MG63 (cell line): ENCODE measurements around the gene BBS1. TPM values are rescaled to one million over a fixed set of nuclear protein-coding genes. Genes with fewer than 3 reads are reported as not detected.
"Not testable (repeated sequence)": the region's sequence is repeated elsewhere in the genome, so short reads cannot be mapped to it uniquely, and the experiment has no call there.

ENCODE experiments used
- DNase-seq: peaks from one replicate; pipeline ENCODE4 v3.0.0-alpha.2; 2020
- H3K27me3 ChIP-seq: fragments of 250-450 bp; sonication (Bioruptor Pico); 2 replicates; pipeline ENCODE4 v1.5.1; 2020; ENCODE audit warnings: mild to moderate bottlenecking, moderate library complexity
- H3K36me3 ChIP-seq: fragments of 250-450 bp; sonication (Bioruptor Pico); 2 replicates; pipeline ENCODE4 v1.5.1; 2020; ENCODE audit warnings: mild to moderate bottlenecking, moderate library complexity
- H3K4me3 ChIP-seq: fragments of 250-450 bp; sonication (Bioruptor Pico); 2 replicates; pipeline ENCODE4 v1.5.1; 2020; ENCODE audit warnings: mild to moderate bottlenecking, moderate library complexity
- H3K9me3 ChIP-seq: fragments of 250-450 bp; sonication (Bioruptor Pico); 2 replicates; pipeline ENCODE4 v1.5.1; 2020; ENCODE audit warnings: mild to moderate bottlenecking, moderate library complexity
- total RNA-seq: library from RNA; depleted of rRNA; stranded (reverse); fragments of >200 nt; shearing (Covaris generic); gene quantifications from 2 replicates; pipeline ENCODE4 v1.2.3, GENCODE V29; 2014; ENCODE audit warnings: low replicate concordance

Gene BBS1
- total RNA-seq, 1 experiment from 2014 or later = 14.7 TPM

DNA sequence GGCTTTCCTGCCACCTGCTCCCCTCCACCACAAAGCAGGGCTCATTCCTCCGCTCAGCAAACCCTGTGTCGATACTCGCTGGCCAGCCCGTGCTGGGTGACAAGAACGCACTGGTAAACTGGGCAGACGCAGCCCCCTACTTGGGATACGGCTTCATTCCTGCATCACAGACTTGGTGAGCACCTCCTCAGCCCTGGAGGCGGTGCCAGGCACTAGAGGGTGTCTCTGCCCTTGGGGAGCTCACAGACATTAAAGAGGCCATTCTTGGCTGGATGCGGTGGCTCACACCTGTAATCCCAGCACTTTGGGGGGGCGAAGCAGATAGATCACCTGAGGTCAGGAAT is 29.4 kb downstream of the BBS1 start:
- Histone ChIP-seq H3K4me3 (no peak overlapping the region), H3K9me3 (no peaks in the 10 kb centered on the region), H3K36me3 (no peaks in the 10 kb centered on the region; the same call in 1 of the 2 replicates), H3K27me3 (no peaks in the 10 kb centered on the region)
- DNase-seq = no peak

DNA sequence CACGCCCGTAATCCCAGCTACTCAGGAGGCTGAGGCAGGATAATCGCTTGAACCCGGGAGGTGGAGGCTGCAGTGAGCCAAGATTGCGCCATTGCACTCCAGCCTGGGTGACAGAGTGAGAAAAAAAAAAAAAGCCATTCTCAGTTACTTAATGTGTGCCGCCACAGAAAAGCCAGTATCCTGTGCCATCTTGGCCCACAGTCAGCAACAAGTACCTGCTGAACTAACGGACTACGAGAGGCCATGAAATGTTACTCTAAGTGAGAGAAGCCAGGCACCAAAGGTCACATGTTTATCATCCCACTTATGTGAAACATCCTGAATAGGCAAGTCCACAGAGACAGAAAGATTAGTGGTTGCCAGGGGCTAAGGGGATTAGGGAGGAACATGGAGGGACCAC is 30.2 kb downstream of the BBS1 start:
- not testable (repeated sequence) for H3K9me3 ChIP-seq, H3K36me3 ChIP-seq, H3K27me3 ChIP-seq, H3K4me3 ChIP-seq, DNase-seq

DNA sequence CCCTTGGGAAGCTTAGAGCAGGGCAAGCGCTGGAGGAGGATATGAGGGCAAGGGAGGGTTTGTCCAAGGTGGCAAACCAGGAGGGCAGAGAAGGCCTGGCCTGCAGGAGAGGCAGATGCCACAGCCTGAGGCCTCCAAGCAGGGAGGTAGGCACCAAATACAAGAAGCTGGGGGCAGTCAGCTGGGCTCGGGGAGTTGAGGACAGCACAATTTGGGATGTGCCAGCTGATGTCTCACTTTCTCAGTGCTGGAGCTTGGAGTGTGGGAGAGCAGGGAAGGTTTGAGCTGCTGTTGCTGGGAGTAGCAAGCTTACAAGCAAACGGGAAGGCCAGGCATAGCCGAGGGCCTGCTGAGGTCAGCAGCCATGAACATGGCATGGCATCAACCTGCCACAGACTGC is 31.5 kb downstream of the BBS1 start:
- Histone ChIP-seq H3K36me3 (no peaks in the 10 kb centered on the region; the same call in 1 of the 2 replicates), H3K9me3 (no peaks in the 10 kb centered on the region), H3K27me3 (no peaks in the 10 kb centered on the region), H3K4me3 (no peak overlapping the region)
- DNase-seq = no peak

DNA sequence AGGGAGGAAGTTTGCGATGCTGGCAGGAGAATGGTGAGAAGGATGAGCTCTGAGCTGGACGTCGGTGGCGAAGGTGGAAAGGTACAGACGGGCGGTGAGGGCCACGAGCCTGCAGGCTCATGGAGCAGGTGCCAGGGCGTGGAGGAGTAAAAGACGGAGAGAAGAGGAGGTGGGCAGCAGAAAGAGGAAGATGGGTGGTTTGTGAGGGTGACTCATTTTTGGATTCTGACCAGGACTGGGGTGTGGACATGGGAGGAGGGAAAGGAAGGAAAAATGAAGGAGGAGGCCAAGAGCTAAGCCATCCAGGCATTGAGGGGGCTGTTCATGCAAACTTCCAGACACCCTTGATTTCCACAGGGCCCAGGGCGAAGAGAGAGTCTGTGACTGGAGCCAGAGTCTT is 31.9 kb downstream of the BBS1 start:
- no peaks in the 10 kb centered on the region for H3K9me3 ChIP-seq
- no peak overlapping the region for H3K4me3 ChIP-seq
- H3K36me3 ChIP-seq = no peaks in the 10 kb centered on the region; the same call in 1 of the 2 replicates
- H3K27me3 ChIP-seq = no peaks in the 10 kb centered on the region
- DNase-seq = peak; percentile 28

DNA sequence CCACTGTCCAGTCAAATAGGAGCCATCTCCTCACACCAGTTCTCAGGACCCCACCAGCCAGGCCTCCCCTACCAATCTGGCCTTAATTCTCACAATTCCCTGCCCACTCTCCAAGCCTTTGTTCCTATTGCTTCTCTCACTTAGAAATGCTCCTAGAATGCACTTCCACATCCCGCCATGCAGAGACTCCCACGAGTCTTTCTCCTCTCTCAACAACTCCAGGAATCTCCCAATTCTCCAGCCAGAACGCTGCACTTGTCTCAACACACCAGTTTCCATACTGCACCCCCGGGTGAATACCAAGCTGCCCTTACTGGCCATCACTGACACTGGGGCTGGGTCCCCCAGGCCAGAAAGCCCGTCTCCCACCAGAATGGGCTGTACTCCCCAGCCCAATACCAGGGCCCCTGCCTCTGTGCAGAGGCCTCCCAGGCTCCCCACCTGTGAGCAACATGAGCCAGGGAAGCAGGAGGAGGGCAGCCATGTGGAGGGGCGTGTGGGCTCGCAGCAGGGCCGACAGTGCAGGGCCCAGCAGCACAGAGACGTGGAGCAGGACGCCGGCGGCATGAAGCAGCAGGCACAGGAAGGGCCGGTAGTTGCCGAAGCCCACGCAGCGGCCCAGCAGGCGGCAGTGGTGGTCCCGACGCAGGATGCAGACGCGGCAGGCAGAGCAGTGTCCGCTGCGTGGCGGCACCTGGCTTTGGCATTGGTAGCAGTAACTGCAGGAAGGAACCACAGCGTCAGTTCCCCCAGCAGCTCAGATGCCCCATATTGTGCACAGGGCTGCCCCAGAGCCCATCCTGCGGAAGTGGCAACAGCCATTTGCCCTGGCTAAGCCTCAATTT is 33.0 kb downstream of the BBS1 start:
- DNase-seq = no peak
- no peaks in the 10 kb centered on the region for H3K27me3 ChIP-seq

DNA sequence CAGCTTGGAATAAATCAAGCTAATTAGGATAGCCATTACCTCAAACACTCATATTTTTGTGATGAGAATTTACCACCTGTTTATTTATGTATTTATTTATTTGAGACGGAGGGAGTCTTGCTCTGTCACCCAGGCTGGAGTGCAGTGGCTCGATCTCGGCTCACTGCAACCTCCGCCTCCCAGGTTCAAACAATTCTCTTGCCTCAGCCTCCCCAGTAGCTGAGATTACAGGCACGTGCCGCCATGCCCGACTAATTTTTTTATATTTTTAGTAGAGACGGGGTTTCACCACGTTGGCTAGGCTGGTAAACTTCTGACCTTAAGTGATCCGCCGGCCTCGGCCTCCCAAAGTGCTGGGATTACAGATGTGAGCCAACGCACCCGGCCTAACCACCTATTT is 34.5 kb downstream of the BBS1 start:
- peak overlapping the region; percentile 73 for H3K4me3 ChIP-seq
- H3K9me3 ChIP-seq, DNase-seq, H3K27me3 ChIP-seq, H3K36me3 ChIP-seq: not testable (repeated sequence)

More for the DNA sequence above, 33.0 kb downstream of the BBS1 start:
- no peaks in the 10 kb centered on the region; the same call in 1 of the 2 replicates for H3K36me3 ChIP-seq
- H3K9me3 ChIP-seq = no peaks in the 10 kb centered on the region
- H3K4me3 ChIP-seq = no peak overlapping the region

DNA sequence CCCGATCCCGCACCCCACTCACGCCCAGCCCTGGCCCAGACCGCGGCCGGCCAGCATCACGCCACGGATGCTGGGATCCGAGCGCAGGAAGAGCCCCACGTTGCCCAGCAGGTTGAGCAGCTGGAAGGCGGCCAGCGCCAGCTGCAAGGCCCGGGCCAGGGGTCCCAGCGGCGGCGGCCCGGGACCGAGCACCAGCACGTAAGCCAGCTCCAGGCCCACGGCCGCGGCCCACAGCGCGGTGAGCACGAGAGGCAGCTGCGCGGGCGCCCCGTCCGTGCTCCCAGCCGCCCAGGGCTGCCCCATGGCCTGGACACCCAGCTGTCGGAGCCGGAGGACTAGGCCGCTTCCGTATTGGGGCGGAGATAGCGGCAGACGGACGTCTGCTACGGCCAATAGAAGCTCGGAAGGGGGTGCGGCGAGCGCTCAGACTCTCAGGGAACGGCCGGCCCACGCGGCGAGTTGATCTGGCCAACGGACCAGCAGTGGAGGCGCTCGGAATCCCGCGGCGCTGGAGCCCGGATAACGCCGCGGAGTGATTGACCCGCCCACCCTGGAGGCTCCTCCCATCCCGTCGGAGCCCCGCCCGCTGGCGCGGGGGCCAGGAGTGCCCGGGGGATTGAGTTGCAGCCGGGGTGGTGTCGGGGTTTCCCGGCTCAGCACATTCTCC is 35.4 kb downstream of the BBS1 start, which contains the start of gene ZDHHC24:
Gene ZDHHC24, minus strand, starts transcription at position 348 of the 667 bp plus-strand sequence. Its CDS starts 45 bp downstream, at position 303.
- H3K4me3 ChIP-seq = peak within 1 kb of the TSS; percentile 73
- no peaks in the 10 kb centered on the region; the same call in 1 of the 2 replicates for H3K36me3 ChIP-seq
- DNase-seq = peak; percentile 98
- H3K9me3 ChIP-seq = no peaks in the 10 kb centered on the region
- H3K27me3 ChIP-seq = no peaks in the 10 kb centered on the region

DNA sequence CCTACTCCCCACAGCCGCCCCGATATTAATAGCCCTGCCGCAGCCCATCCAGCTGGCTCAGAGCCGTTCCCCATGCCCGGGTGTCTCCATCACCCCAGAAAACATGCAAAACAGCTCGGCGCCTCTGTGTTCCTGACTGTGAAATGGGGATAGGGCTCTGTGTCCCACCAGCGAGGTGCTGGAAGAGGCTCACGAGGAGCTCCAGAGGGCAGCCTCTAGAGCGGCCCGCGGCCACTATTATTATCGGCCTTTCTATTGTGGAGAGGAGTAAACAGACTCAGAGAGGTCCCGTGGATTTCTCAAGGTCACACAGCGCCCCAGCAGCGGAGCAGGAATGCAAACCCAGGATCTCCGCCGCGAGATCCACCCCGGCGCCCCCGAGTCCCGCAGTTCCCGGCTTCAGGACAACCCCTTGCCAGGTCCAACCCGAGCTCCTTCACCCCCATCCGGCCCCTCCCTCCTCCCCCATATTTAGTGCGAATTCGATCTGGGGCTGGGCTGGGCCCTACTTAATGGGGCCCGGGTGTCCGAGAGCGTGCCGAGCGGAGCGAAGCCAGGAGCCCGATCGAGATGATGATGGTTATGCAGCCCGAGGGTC is 36.0 kb downstream of the BBS1 start, which contains the start of gene ACTN3:
Gene ACTN3, plus strand, starts transcription at position 536 of the 598 bp plus-strand sequence. Its CDS starts 35 bp downstream, at position 571.
- Histone ChIP-seq H3K36me3 (no peaks in the 10 kb centered on the region; the same call in 1 of the 2 replicates), H3K27me3 (no peaks in the 10 kb centered on the region), H3K9me3 (no peaks in the 10 kb centered on the region), H3K4me3 (peak within 1 kb of the TSS; percentile 73)
- DNase-seq = no peak

DNA sequence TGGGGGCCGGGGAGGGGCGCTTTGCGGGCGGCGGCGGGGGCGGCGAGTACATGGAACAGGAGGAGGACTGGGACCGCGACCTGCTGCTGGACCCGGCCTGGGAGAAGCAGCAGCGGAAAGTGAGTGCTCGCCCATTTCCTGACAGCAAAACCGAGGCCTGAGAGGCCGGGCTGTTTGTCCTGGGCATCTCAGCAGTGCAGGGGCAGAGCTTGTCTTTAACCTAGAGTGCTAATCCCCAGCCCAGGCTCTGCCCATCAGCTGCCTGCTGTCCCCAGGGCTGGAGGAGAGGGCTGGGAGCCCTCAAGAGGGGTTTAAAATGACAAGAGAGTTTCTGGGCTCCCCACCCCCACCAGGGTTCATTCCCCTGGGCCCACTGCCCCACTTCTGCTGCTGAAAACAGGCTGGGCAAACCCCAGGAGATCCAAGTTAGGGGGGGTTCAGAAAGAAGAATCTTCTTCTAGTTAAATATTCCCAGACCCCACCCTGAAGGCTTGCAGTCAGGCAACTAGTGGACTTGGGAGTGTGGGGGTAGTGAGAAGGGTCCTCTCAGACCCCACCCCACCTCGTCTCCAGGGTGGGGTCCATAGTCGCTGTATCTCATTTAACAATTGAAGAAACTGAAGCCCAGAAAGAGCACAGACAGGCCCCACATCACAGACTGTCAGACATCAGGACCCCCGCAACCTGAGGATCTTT is 36.7 kb downstream of the BBS1 start:
- Histone ChIP-seq H3K36me3 (no peaks in the 10 kb centered on the region), H3K27me3 (no peaks in the 10 kb centered on the region), H3K4me3 (no peak overlapping the region), H3K9me3 (no peaks in the 10 kb centered on the region)
- no peak for DNase-seq

DNA sequence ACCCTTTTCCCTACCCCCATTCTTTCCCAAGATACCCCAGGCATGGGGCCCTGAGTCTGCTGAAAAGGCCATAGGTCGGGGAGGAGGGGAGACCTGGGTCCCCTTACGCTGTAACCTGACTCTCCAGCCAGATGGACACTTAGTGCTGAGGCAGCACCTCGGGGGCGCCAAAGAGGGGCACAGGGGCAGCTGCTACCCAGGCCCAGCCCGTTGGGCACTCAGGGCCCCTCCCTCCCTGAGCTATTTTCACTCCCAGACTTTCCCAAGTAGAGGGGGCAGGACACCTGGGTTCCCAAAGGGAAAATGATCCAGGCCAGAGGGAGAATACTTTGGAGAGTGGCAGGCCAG is 37.2 kb downstream of the BBS1 start:
- DNase-seq = no peak

DNA sequence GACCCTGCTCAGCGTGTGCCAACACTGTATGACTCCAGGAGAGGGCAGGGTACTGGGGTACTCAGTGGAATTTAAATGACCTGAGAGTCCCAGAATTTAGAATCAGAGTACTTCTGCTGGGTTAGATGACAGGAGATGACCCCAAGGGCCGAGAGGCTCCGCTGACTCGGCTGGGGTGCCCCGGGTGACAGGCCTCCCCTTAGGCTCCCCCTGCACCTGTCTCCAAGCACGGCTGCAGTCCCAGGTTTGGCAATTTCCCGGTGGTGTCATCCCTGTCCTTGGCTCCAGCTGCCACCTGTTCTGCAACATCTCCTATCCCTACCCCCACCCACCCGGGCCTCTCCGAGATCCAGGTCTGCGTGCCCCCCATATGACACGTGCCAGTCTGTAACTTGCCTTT is 37.6 kb downstream of the BBS1 start:
- H3K4me3 ChIP-seq = no peak overlapping the region
- H3K9me3 ChIP-seq = no peaks in the 10 kb centered on the region
- H3K27me3 ChIP-seq = no peaks in the 10 kb centered on the region
- no peaks in the 10 kb centered on the region for H3K36me3 ChIP-seq
- DNase-seq = no peak

More for the DNA sequence above, 37.2 kb downstream of the BBS1 start:
- no peaks in the 10 kb centered on the region for H3K36me3 ChIP-seq
- H3K27me3 ChIP-seq = no peaks in the 10 kb centered on the region
- H3K9me3 ChIP-seq = no peaks in the 10 kb centered on the region
- no peak overlapping the region for H3K4me3 ChIP-seq

DNA sequence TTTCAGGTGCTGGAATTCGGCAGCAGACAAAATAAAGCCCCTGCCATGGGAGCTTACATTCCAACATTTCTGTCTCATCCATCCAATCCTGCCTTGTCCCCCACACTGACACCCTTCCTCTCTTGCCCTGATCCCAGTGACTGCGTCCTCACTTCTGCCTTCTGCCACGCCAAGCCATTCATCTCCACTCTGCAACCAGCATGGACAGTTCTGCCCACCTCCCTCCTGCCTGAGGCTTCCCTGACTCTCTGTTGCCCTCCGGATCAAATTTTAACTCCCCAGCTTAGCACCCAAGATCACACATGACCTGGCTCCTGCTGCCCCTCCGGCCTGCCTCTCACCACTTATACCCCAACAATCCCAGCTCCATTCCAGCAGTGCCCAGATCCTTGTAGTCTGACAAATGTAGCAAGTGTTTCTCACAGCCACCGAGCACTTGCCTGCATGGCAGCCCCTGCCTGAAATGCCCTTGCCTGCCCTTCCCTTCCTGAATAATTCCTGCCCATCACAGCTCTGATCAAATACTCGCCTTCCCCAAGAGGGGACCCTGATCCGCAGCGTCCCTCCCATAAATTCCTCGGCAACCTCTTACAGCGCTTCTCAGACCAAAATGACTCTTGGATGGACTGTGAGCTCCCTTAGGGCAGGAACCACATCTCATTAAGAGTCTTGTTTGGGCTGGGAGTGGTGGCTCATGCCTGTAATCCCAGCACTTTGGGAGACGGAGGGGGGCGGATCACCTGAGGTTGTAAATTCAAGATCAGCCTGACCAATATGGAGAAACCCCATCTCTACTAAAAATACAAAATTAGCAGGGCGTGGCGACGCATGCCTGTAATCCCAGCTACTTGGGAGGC is 38.6 kb downstream of the BBS1 start:
- H3K4me3 ChIP-seq = no peak overlapping the region
- DNase-seq = no peak
- no peaks in the 10 kb centered on the region for H3K36me3 ChIP-seq
- H3K9me3 ChIP-seq = no peaks in the 10 kb centered on the region
- no peaks in the 10 kb centered on the region for H3K27me3 ChIP-seq

DNA sequence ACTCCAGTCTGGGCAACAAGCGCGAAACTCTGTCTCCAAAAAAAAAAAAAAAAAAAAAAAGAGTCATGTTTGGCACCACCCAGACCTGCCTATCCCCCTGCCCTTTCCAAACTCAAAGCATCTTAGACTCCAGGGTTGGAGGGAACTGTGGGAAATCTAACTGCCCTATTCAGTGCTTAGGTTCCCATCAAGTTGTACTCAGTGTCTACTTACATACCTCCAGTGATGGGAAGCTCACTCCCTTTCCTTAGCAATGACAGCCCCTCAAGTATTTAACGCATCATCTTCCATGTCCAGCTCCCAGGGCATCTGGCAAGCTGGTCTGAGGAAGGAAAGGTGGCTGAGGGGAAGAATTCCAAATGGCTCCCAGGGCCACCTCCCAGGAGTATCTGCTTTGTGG is 39.3 kb downstream of the BBS1 start:
- Histone ChIP-seq H3K4me3 (no peak overlapping the region), H3K9me3 (no peaks in the 10 kb centered on the region), H3K36me3 (no peaks in the 10 kb centered on the region), H3K27me3 (no peaks in the 10 kb centered on the region)
- DNase-seq = no peak

DNA sequence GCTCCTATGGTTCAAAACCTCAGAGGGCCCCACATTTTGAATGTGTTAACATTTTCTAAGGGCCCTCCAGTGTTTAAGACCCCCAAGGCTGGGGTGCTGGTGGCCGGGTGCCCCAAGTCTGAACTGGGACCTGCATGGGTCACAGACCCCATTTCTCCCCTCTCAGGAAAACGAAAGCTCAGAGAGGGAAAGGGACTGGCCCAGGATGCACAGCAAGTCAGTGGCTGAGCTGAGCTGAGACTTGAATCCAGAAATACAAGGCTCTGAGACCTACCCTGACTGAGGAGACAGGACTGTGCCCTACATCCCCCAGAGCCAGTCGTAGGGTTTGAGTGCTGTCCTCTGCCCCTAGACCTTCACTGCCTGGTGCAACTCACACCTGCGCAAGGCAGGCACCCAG is 40.5 kb downstream of the BBS1 start:
- no peak for DNase-seq
- no peaks in the 10 kb centered on the region for H3K9me3 ChIP-seq

DNA sequence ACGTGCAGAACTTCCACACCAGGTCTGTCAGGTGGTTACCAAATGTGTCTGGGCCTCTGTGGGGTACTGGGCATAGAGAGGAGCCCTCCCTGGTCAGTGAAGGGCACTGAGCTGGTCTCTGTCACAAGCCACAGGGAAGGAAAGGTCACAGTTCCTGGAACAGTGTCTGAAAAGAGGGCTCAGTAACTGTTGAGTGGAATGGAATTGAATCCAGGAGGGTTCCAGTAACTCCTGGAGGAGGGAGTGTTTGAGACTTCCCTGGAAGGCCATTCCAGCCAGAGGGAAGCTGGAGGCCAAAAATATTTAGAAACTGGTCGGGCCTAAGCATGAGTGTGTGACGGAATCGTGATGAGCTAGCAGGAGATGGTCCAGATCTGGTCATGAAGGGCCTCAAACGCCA is 44.2 kb downstream of the BBS1 start:
- DNase-seq = no peak

More for the DNA sequence above, 40.5 kb downstream of the BBS1 start:
- Histone ChIP-seq H3K27me3 (no peaks in the 10 kb centered on the region), H3K36me3 (no peaks in the 10 kb centered on the region), H3K4me3 (no peak overlapping the region)

DNA sequence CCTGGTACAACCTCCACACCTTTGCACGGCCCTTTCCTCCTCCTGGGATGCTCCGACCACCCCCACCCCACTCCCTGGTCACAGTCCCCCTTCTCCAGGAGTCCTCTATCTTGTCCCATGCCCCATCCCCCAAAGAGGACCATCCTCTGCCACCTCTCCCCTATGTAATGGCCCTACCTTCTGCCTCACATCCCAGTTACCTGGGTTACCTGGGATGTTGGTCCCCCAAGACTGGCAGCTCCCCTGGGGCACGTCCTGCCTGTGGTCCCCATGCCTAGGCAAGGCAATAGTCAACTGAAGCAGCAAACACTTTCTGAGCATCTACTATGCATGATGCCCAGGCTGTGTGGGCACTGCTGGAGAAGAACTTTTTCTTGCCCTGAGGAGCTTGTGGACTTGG is 45.0 kb downstream of the BBS1 start:
- Histone ChIP-seq H3K36me3 (no peaks in the 10 kb centered on the region), H3K4me3 (no peak overlapping the region), H3K9me3 (no peaks in the 10 kb centered on the region), H3K27me3 (no peaks in the 10 kb centered on the region)
- DNase-seq = no peak

More for the DNA sequence above, 44.2 kb downstream of the BBS1 start:
- Histone ChIP-seq H3K36me3 (no peaks in the 10 kb centered on the region), H3K4me3 (no peak overlapping the region), H3K27me3 (no peaks in the 10 kb centered on the region), H3K9me3 (no peaks in the 10 kb centered on the region)
